ENCODE data around the gene SH3PXD2A. TPM values are rescaled to one million over a fixed set of nuclear protein-coding genes. Genes with fewer than 3 reads are reported as not detected.
"Not testable (repeated sequence)": the region's sequence is repeated elsewhere in the genome, so short reads cannot be mapped to it uniquely, and the experiment has no call there.

SH3PXD2A gene
- total RNA-seq, 2 donors from 2014 or later: 62.6 to 93.6 TPM

GRCh38 chr10:103854265-103854685 is 1.1 kb downstream of the SH3PXD2A start:
- intact Hi-C loops (cut with DNase I): loop anchor here in 1 of 2 donors (10.0 kb wide), 1 partner anchor 259 kb away; no protein-coding TSS in a partner anchor
- DNase-seq (ENCODE audit: low spot score): peak; percentile 37

GRCh38 chr10:103853428-103854264 is 1.7 kb downstream of the SH3PXD2A start:
- intact Hi-C loops (cut with DNase I): loop anchor here in 1 of 2 donors (10.0 kb wide), 1 partner anchor 259 kb away; no protein-coding TSS in a partner anchor
- peak; percentile 50 for DNase-seq (ENCODE audit: low spot score)

- intact Hi-C loops (cut with DNase I): loop anchor here in 1 of 2 donors (10.0 kb wide), 1 partner anchor 258 kb away; no protein-coding TSS in a partner anchor
- no peak for DNase-seq (ENCODE audit: low spot score)
Observed at GRCh38 chr10:103852856-103853255, 2.5 kb downstream of the SH3PXD2A start.

GRCh38 chr10:103852189-103852711 is 3.1 kb downstream of the SH3PXD2A start:
- peak; percentile 76 for DNase-seq (ENCODE audit: low spot score)
- intact Hi-C loops (cut with DNase I): loop anchor here in 1 of 2 donors (10.0 kb wide), 1 partner anchor 257 kb away; no protein-coding TSS in a partner anchor

- DNase-seq (ENCODE audit: low spot score): peak; percentile 28
- intact Hi-C loops (cut with DNase I): loop anchor here in 1 of 2 donors (10.0 kb wide), 1 partner anchor 256 kb away; no protein-coding TSS in a partner anchor
Observed at GRCh38 chr10:103851261-103851660, 4.1 kb downstream of the SH3PXD2A start.

- DNase-seq (ENCODE audit: low spot score): no peak
- intact Hi-C loops (cut with DNase I): loop anchor here in 1 of 2 donors (10.0 kb wide), 1 partner anchor 256 kb away; no protein-coding TSS in a partner anchor
Observed at GRCh38 chr10:103850572-103850895, 4.8 kb downstream of the SH3PXD2A start.

GRCh38 chr10:103849880-103850571 is 5.3 kb downstream of the SH3PXD2A start:
- intact Hi-C loops (cut with DNase I): loop anchor here in 1 of 2 donors (10.0 kb wide), 1 partner anchor 255 kb away; no protein-coding TSS in a partner anchor
- peak; percentile 84 for DNase-seq (ENCODE audit: low spot score)

GRCh38 chr10:103849212-103849877 is 6.0 kb downstream of the SH3PXD2A start:
- intact Hi-C loops (cut with DNase I): no loop called here
- peak; percentile 61 for DNase-seq (ENCODE audit: low spot score)

- peak; percentile 48 for DNase-seq (ENCODE audit: low spot score)
- intact Hi-C loops (cut with DNase I): no loop called here
Observed at GRCh38 chr10:103847909-103848468, 7.4 kb downstream of the SH3PXD2A start.

GRCh38 chr10:103847346-103847745 is 8.0 kb downstream of the SH3PXD2A start:
- intact Hi-C loops (cut with DNase I): no loop called here
- peak; percentile 6 for DNase-seq (ENCODE audit: low spot score)

- peak; percentile 80 for DNase-seq (ENCODE audit: low spot score)
- intact Hi-C loops (cut with DNase I): no loop called here
Observed at GRCh38 chr10:103845972-103846371, 9.4 kb downstream of the SH3PXD2A start.

- DNase-seq (ENCODE audit: low spot score); intact Hi-C loops (cut with DNase I): not testable (repeated sequence)
Observed at GRCh38 chr10:103845346-103845745, 10.0 kb downstream of the SH3PXD2A start.

- intact Hi-C loops (cut with DNase I): no loop called here
- peak; percentile 78 for DNase-seq (ENCODE audit: low spot score)
Observed at GRCh38 chr10:103843854-103844570, 11.4 kb downstream of the SH3PXD2A start.

- intact Hi-C loops (cut with DNase I): no loop called here
- no peak for DNase-seq (ENCODE audit: low spot score)
Observed at GRCh38 chr10:103843045-103843444, 12.3 kb downstream of the SH3PXD2A start.

- intact Hi-C loops (cut with DNase I): no loop called here
- no peak for DNase-seq (ENCODE audit: low spot score)
Observed at GRCh38 chr10:103842605-103843004, 12.8 kb downstream of the SH3PXD2A start.

- peak; percentile 54 for DNase-seq (ENCODE audit: low spot score)
- intact Hi-C loops (cut with DNase I): no loop called here
Observed at GRCh38 chr10:103841519-103841918, 13.9 kb downstream of the SH3PXD2A start.

GRCh38 chr10:103840740-103841070 is 14.7 kb downstream of the SH3PXD2A start:
- DNase-seq (ENCODE audit: low spot score): no peak
- intact Hi-C loops (cut with DNase I): no loop called here
